Naive thymus-derived CD8-positive, alpha-beta T cell (primary cell): ENCODE results near the gene PPP2R1A. TPM values are rescaled to one million over a fixed set of nuclear protein-coding genes. Genes with fewer than 3 reads are reported as not detected.
"Not testable (repeated sequence)": the region's sequence is repeated elsewhere in the genome, so short reads cannot be mapped to it uniquely, and the experiment has no call there.

Source experiments
- ATAC-seq, 2 donors: fragments of 150-1000 bp; cut with Tn5 transposase in 1 of 2; sonication (Bioruptor Pico), chemical (Tn5 transposase) in 1 of 2; 1 replicate in 1 of 2; 2 replicates in 1 of 2; pipeline ENCODE4 v1.10.0; 2021; ENCODE audit warnings: mild to moderate bottlenecking in 2 of 2, moderate library complexity in 2 of 2
- POLR2A ChIA-PET: fragments of 350-600 bp; sonication (Branson Sonifier 250); formaldehyde crosslinking; loops from one replicate; lab custom pipeline; 2021; ENCODE audit warnings: antibody characterized with exemption; lab: Charles Lee
- DNase-seq, 10 donors: peaks; one replicate each; pipeline versions ENCODE4 v3.0.0 to v3.0.0-alpha.2; 2020 to 2022
- H3K27ac Mint-ChIP-seq, 10 donors: one replicate each; pipeline ENCODE4 v1.8.0; 2020 to 2022; ENCODE audit warnings: mild to moderate bottlenecking in 10 of 10, mixed read lengths in 10 of 10, moderate library complexity in 4 of 10, inconsistent platforms in 1 of 10
- H3K27me3 Mint-ChIP-seq, 5 donors: one replicate each; pipeline ENCODE4 v1.8.0; 2021 to 2022; ENCODE audit warnings: mixed read lengths in 5 of 5
- H3K36me3 Mint-ChIP-seq, 3 donors: one replicate each; pipeline ENCODE4 v1.8.0; 2020 to 2022; ENCODE audit warnings: mixed read lengths in 3 of 3, mild to moderate bottlenecking in 2 of 3, inconsistent platforms in 1 of 3
- H3K4me1 Mint-ChIP-seq, 4 donors: one replicate each; pipeline ENCODE4 v1.8.0; 2021 to 2022; ENCODE audit warnings: mixed read lengths in 4 of 4
- H3K4me3 Mint-ChIP-seq, 10 donors: one replicate each; pipeline ENCODE4 v1.8.0; 2020 to 2022; ENCODE audit warnings: mild to moderate bottlenecking in 10 of 10, mixed read lengths in 10 of 10, moderate library complexity in 6 of 10, inconsistent platforms in 1 of 10
- H3K9me3 Mint-ChIP-seq, 9 donors: one replicate each; pipeline ENCODE4 v1.8.0; 2020 to 2022; ENCODE audit warnings: mixed read lengths in 9 of 9, mild to moderate bottlenecking in 3 of 9, inconsistent platforms in 1 of 9, moderate library complexity in 1 of 9
- polyA plus RNA-seq, 3 donors: library from polyadenylated mRNA; unstranded; fragments of 300-500 nt; fragmentation: Illumina TruSeq; gene quantifications; one replicate each; pipeline ENCODE4 v1.2.3, GENCODE V29; 2021
- total RNA-seq, 8 experiments: library from RNA in 2 of 8; stranded (reverse) in 2 of 8; gene quantifications; one replicate each; pipeline ENCODE4 v1.2.3 and lab custom pipeline; 2021 to 2026

Gene PPP2R1A
- total and polyA plus RNA-seq, 5 experiments from 2014 or later = 148 to 184 (median 174) TPM

- peak overlapping the region in 2 of 10 donors; percentile 6 to 17 for H3K27ac Mint-ChIP-seq
- H3K27me3 Mint-ChIP-seq = peaks cover 0 to 3% (median 0%) of the 10 kb centered on the region in 5 donors
- POLR2A ChIA-PET = no interaction called here
- H3K4me3 Mint-ChIP-seq = no peak overlapping the region
- no peak for ATAC-seq
- DNase-seq = no peak
- H3K4me1 Mint-ChIP-seq = peaks cover 14 to 33% (median 30%) of the 10 kb centered on the region in 4 donors
- peaks cover 0 to 2% (median 0%) of the 10 kb centered on the region in 9 donors for H3K9me3 Mint-ChIP-seq
- peaks cover 0 to 5% (median 0%) of the 10 kb centered on the region in 3 donors for H3K36me3 Mint-ChIP-seq
These were observed 2.4 kb upstream of the PPP2R1A start for GRCh38 chr19:52187407-52187806.

GRCh38 chr19:52188822-52189734 lies 774 bp upstream of the PPP2R1A start:
- Mint-ChIP-seq H3K9me3 (peaks cover 0 to 2% (median 0%) of the 10 kb centered on the region in 9 donors), H3K4me3 (peak overlapping the region; percentile 95 to 99 (median 98)), H3K4me1 (peaks cover 20 to 46% (median 42%) of the 10 kb centered on the region in 4 donors), H3K27me3 (peaks cover 0 to under 1% (median 0%) of the 10 kb centered on the region in 5 donors), H3K36me3 (peaks cover 0 to 20% (median 0%) of the 10 kb centered on the region in 3 donors), H3K27ac (peak overlapping the region; percentile 99 to 100 (median 99))
- ATAC-seq (no peak), DNase-seq (peak in 2 of 10 donors; percentile 91 to 92)
- POLR2A ChIA-PET = interaction anchor here (0.6 to 1.9 kb wide), 29 partner anchors 9 to 1948 kb away, joined by 3 to 56 read pairs (median 5); partner anchors contain the start of genes CNOT3, ZNF347, ZNF432 and ZNF616

- peak overlapping the region; percentile 99 to 100 (median 99) for H3K27ac Mint-ChIP-seq
- DNase-seq (no peak), ATAC-seq (peak in 1 of 2 donors; percentile 0)
- peaks cover 30 to 62% (median 57%) of the 10 kb centered on the region in 4 donors for H3K4me1 Mint-ChIP-seq
- peaks cover 0 to 33% (median under 1%) of the 10 kb centered on the region in 3 donors for H3K36me3 Mint-ChIP-seq
- H3K4me3 Mint-ChIP-seq = peak overlapping the region; percentile 95 to 99 (median 98)
- no peaks in the 10 kb centered on the region for H3K27me3 Mint-ChIP-seq
- H3K9me3 Mint-ChIP-seq = peaks cover 0 to 2% (median 0%) of the 10 kb centered on the region in 9 donors
- POLR2A ChIA-PET = interaction anchor here (0.7 kb wide), 1 partner anchor 11 kb away, joined by 4 read pairs; no protein-coding TSS in a partner anchor
These were observed 838 bp downstream of the PPP2R1A start for GRCh38 chr19:52190487-52191293.

- ATAC-seq = no peak
These were observed 1.5 kb downstream of the PPP2R1A start for GRCh38 chr19:52191389-52191788.

GRCh38 chr19:52191951-52192350 lies 2.1 kb downstream of the PPP2R1A start:
- ATAC-seq (no peak), DNase-seq (no peak)
- H3K27me3 Mint-ChIP-seq = no peaks in the 10 kb centered on the region
- POLR2A ChIA-PET = interaction anchor here (0.8 kb wide), 1 partner anchor 54 kb away, joined by 6 read pairs; no protein-coding TSS in a partner anchor
- peaks cover 35 to 74% (median 65%) of the 10 kb centered on the region in 4 donors for H3K4me1 Mint-ChIP-seq
- peak overlapping the region; percentile 95 to 99 (median 98) for H3K4me3 Mint-ChIP-seq
- H3K36me3 Mint-ChIP-seq = peaks cover 0 to 45% (median 8%) of the 10 kb centered on the region in 3 donors
- peak overlapping the region; percentile 23 to 99 (median 72) for H3K27ac Mint-ChIP-seq
- H3K9me3 Mint-ChIP-seq = peaks cover 0 to 2% (median 0%) of the 10 kb centered on the region in 9 donors

More at GRCh38 chr19:52191389-52191788, 1.5 kb downstream of the PPP2R1A start:
- Mint-ChIP-seq H3K9me3 (peaks cover 0 to 2% (median 0%) of the 10 kb centered on the region in 9 donors), H3K27ac (peak overlapping the region; percentile 23 to 99 (median 76)), H3K4me3 (peak overlapping the region; percentile 95 to 99 (median 98)), H3K27me3 (no peaks in the 10 kb centered on the region), H3K4me1 (peaks cover 32 to 68% (median 62%) of the 10 kb centered on the region in 4 donors), H3K36me3 (peaks cover 0 to 40% (median 7%) of the 10 kb centered on the region in 3 donors)
- DNase-seq = no peak
- POLR2A ChIA-PET = interaction anchor here (0.7 kb wide), 1 partner anchor 11 kb away, joined by 4 read pairs; no protein-coding TSS in a partner anchor

GRCh38 chr19:52196256-52196967 lies 6.6 kb downstream of the PPP2R1A start:
- Mint-ChIP-seq H3K4me3 (no peak overlapping the region), H3K36me3 (peaks cover 0 to 82% (median 10%) of the 10 kb centered on the region in 3 donors), H3K27me3 (no peaks in the 10 kb centered on the region), H3K27ac (peak overlapping the region in 3 of 10 donors; percentile 27 to 71 (median 31)), H3K4me1 (peaks cover 35 to 82% (median 69%) of the 10 kb centered on the region in 4 donors), H3K9me3 (no peaks in the 10 kb centered on the region)
- POLR2A ChIA-PET = no interaction called here
- no peak for DNase-seq
- no peak for ATAC-seq

- ATAC-seq = no peak
- peaks cover 32 to 79% (median 69%) of the 10 kb centered on the region in 4 donors for H3K4me1 Mint-ChIP-seq
- H3K27me3 Mint-ChIP-seq = no peaks in the 10 kb centered on the region
- no peaks in the 10 kb centered on the region for H3K9me3 Mint-ChIP-seq
- H3K27ac Mint-ChIP-seq = no peak overlapping the region
- POLR2A ChIA-PET = interaction anchor here (0.7 to 1.7 kb wide), 3 partner anchors 8 to 27 kb away, joined by 3 to 4 read pairs (median 3); partner anchors contain the start of genes PPP2R1A and ZNF836
- no peak for DNase-seq
- peaks cover 0 to 89% (median 11%) of the 10 kb centered on the region in 3 donors for H3K36me3 Mint-ChIP-seq
- H3K4me3 Mint-ChIP-seq = no peak overlapping the region
These were observed 8.1 kb downstream of the PPP2R1A start for GRCh38 chr19:52197964-52198363.

- H3K9me3 Mint-ChIP-seq = no peaks in the 10 kb centered on the region
- H3K27ac Mint-ChIP-seq = peak overlapping the region in 4 of 10 donors; percentile 6 to 41 (median 23)
- peaks cover 33 to 80% (median 70%) of the 10 kb centered on the region in 4 donors for H3K4me1 Mint-ChIP-seq
- POLR2A ChIA-PET = interaction anchor here (1.7 kb wide), 1 partner anchor 9 kb away, joined by 3 read pairs; no protein-coding TSS in a partner anchor
- no peak overlapping the region for H3K4me3 Mint-ChIP-seq
- ATAC-seq (no peak), DNase-seq (no peak)
- H3K27me3 Mint-ChIP-seq = no peaks in the 10 kb centered on the region
- H3K36me3 Mint-ChIP-seq = peaks cover under 1 to 89% (median 17%) of the 10 kb centered on the region in 3 donors
These were observed 8.8 kb downstream of the PPP2R1A start for GRCh38 chr19:52198678-52199077.

GRCh38 chr19:52200044-52200443 lies 10.2 kb downstream of the PPP2R1A start:
- ATAC-seq (no peak), DNase-seq (no peak)
- POLR2A ChIA-PET = no interaction called here
- no peaks in the 10 kb centered on the region for H3K27me3 Mint-ChIP-seq
- peaks cover 37 to 83% (median 69%) of the 10 kb centered on the region in 4 donors for H3K4me1 Mint-ChIP-seq
- H3K4me3 Mint-ChIP-seq = no peak overlapping the region
- no peaks in the 10 kb centered on the region for H3K9me3 Mint-ChIP-seq
- H3K27ac Mint-ChIP-seq = peak overlapping the region in 3 of 10 donors; percentile 4 to 23 (median 12)
- peaks cover 8 to 90% (median 22%) of the 10 kb centered on the region in 3 donors for H3K36me3 Mint-ChIP-seq

GRCh38 chr19:52200755-52201391 lies 11.0 kb downstream of the PPP2R1A start:
- Mint-ChIP-seq H3K4me1 (peaks cover 40 to 83% (median 66%) of the 10 kb centered on the region in 4 donors), H3K27ac (peak overlapping the region in 1 of 10 donors; percentile 66), H3K36me3 (peaks cover 8 to 92% (median 20%) of the 10 kb centered on the region in 3 donors)
- POLR2A ChIA-PET, DNase-seq, H3K4me3 Mint-ChIP-seq, ATAC-seq, H3K27me3 Mint-ChIP-seq, H3K9me3 Mint-ChIP-seq: not testable (repeated sequence)

GRCh38 chr19:52206481-52206880 lies 16.6 kb downstream of the PPP2R1A start:
- Mint-ChIP-seq H3K9me3 (no peaks in the 10 kb centered on the region), H3K27ac (peak overlapping the region in 1 of 10 donors; percentile 51), H3K36me3 (peaks cover 8 to 97% (median 16%) of the 10 kb centered on the region in 3 donors), H3K27me3 (no peaks in the 10 kb centered on the region), H3K4me1 (peaks cover 32 to 67% (median 50%) of the 10 kb centered on the region in 4 donors), H3K4me3 (no peak overlapping the region)
- no peak for ATAC-seq
- no peak for DNase-seq
- POLR2A ChIA-PET = no interaction called here
